ENCODE measurements around the gene DEDD. TPM values are rescaled to one million over a fixed set of nuclear protein-coding genes. Genes with fewer than 3 reads are reported as not detected.

Gene DEDD
- total RNA-seq, 2 experiments from 2014 or later: 38.2 to 40.0 TPM

GRCh38 chr1:161088587-161089110 lies 43.8 kb downstream of the DEDD start:
- ChIA-PET POLR2A (interaction anchor here (1.3 to 3.3 kb wide), 2 partner anchors 20 to 44 kb away, joined by 5 to 20 read pairs; partner anchors contain the start of genes ARHGAP30 and USF1), CTCF (interaction anchor here (1.9 kb wide), 1 partner anchor 9 kb away, joined by 6 read pairs; the partner anchor contains the start of gene KLHDC9)
- Mint-ChIP-seq H3K27ac (no peak overlapping the region), H3K36me3 (ENCODE audit: low read depth) (no peaks in the 10 kb centered on the region), H3K9me3 (no peaks in the 10 kb centered on the region), H3K4me3 (no peak overlapping the region), H3K27me3 (no peaks in the 10 kb centered on the region), H3K4me1 (peaks cover 23% of the 10 kb centered on the region)
- no peak for DNase-seq

- CTCF ChIA-PET: interaction anchor here (1.2 to 3.6 kb wide), 4 partner anchors 11 to 140 kb away, joined by 3 to 21 read pairs (median 5); partner anchors contain the start of gene ARHGAP30
- no peak overlapping the region for H3K27ac Mint-ChIP-seq
- POLR2A ChIA-PET: interaction anchor here (0.8 to 4.4 kb wide), 6 partner anchors 8 to 65 kb away, joined by 3 to 16 read pairs (median 3); partner anchors contain the start of genes F11R and USF1
These were observed 46.0 kb downstream of the DEDD start for GRCh38 chr1:161086457-161086856.

GRCh38 chr1:161085165-161085564 lies 47.3 kb downstream of the DEDD start:
- no peak overlapping the region for H3K4me3 Mint-ChIP-seq
- POLR2A ChIA-PET: interaction anchor here (0.7 to 4.4 kb wide), 5 partner anchors 9 to 500 kb away, joined by 3 to 16 read pairs (median 3); partner anchors contain the start of genes ARHGAP30, B4GALT3 and USF1
- H3K27me3 Mint-ChIP-seq: no peaks in the 10 kb centered on the region
- no peaks in the 10 kb centered on the region for H3K36me3 Mint-ChIP-seq (ENCODE audit: low read depth)
- H3K4me1 Mint-ChIP-seq: peaks cover 4% of the 10 kb centered on the region
- H3K27ac Mint-ChIP-seq: no peak overlapping the region
- DNase-seq: no peak
- CTCF ChIA-PET: interaction anchor here (2.4 to 3.6 kb wide), 2 partner anchors 12 to 15 kb away, joined by 7 to 21 read pairs; partner anchors contain the start of gene ARHGAP30
- H3K9me3 Mint-ChIP-seq: no peaks in the 10 kb centered on the region

More at GRCh38 chr1:161086457-161086856, 46.0 kb downstream of the DEDD start:
- no peaks in the 10 kb centered on the region for H3K36me3 Mint-ChIP-seq (ENCODE audit: low read depth)
- H3K27me3 Mint-ChIP-seq: no peaks in the 10 kb centered on the region
- H3K9me3 Mint-ChIP-seq: no peaks in the 10 kb centered on the region
- H3K4me3 Mint-ChIP-seq: no peak overlapping the region
- peaks cover 6% of the 10 kb centered on the region for H3K4me1 Mint-ChIP-seq
- DNase-seq: no peak

GRCh38 chr1:161084597-161084988 lies 47.9 kb downstream of the DEDD start:
- H3K36me3 Mint-ChIP-seq (ENCODE audit: low read depth): no peaks in the 10 kb centered on the region
- DNase-seq: no peak
- H3K27ac Mint-ChIP-seq: no peak overlapping the region
- POLR2A ChIA-PET: interaction anchor here (1.2 to 4.4 kb wide), 3 partner anchors 14 to 93 kb away, joined by 3 to 16 read pairs (median 7); partner anchors contain the start of genes ARHGAP30, B4GALT3 and USF1
- no peak overlapping the region for H3K4me3 Mint-ChIP-seq
- no peaks in the 10 kb centered on the region for H3K27me3 Mint-ChIP-seq
- CTCF ChIA-PET: interaction anchor here (2.4 to 3.6 kb wide), 2 partner anchors 12 to 14 kb away, joined by 7 to 21 read pairs; partner anchors contain the start of gene ARHGAP30
- H3K4me1 Mint-ChIP-seq: peaks cover 8% of the 10 kb centered on the region
- no peaks in the 10 kb centered on the region for H3K9me3 Mint-ChIP-seq

GRCh38 chr1:161083748-161084596 lies 48.5 kb downstream of the DEDD start:
- Mint-ChIP-seq H3K9me3 (no peaks in the 10 kb centered on the region), H3K27me3 (peaks cover 2% of the 10 kb centered on the region), H3K36me3 (ENCODE audit: low read depth) (no peaks in the 10 kb centered on the region), H3K27ac (no peak overlapping the region), H3K4me1 (peaks cover 10% of the 10 kb centered on the region), H3K4me3 (no peak overlapping the region)
- ChIA-PET CTCF (interaction anchor here (3.6 kb wide), 1 partner anchor 13 kb away, joined by 21 read pairs; no protein-coding TSS in a partner anchor), POLR2A (interaction anchor here (1.2 to 4.4 kb wide), 3 partner anchors 14 to 94 kb away, joined by 3 to 16 read pairs (median 7); partner anchors contain the start of genes ARHGAP30, B4GALT3 and USF1)
- no peak for DNase-seq

- DNase-seq: no peak
- peaks cover 2% of the 10 kb centered on the region for H3K27me3 Mint-ChIP-seq
- H3K36me3 Mint-ChIP-seq (ENCODE audit: low read depth): no peaks in the 10 kb centered on the region
- H3K4me3 Mint-ChIP-seq: no peak overlapping the region
- H3K4me1 Mint-ChIP-seq: peaks cover 11% of the 10 kb centered on the region
- H3K27ac Mint-ChIP-seq: no peak overlapping the region
- no peaks in the 10 kb centered on the region for H3K9me3 Mint-ChIP-seq
- ChIA-PET CTCF (interaction anchor here (1.0 to 3.6 kb wide), 2 partner anchors 12 to 14 kb away, joined by 3 to 21 read pairs; no protein-coding TSS in a partner anchor), POLR2A (interaction anchor here (1.0 to 2.5 kb wide), 2 partner anchors 13 kb away, joined by 4 to 7 read pairs; partner anchors contain the start of gene ARHGAP30)
These were observed 49.3 kb downstream of the DEDD start for GRCh38 chr1:161082996-161083747.

- no peaks in the 10 kb centered on the region for H3K36me3 Mint-ChIP-seq (ENCODE audit: low read depth)
- CTCF ChIA-PET: interaction anchor here (1.0 kb wide), 1 partner anchor 11 kb away, joined by 3 read pairs; no protein-coding TSS in a partner anchor
- peaks cover 11% of the 10 kb centered on the region for H3K4me1 Mint-ChIP-seq
- no peak overlapping the region for H3K4me3 Mint-ChIP-seq
- POLR2A ChIA-PET: interaction anchor here (1.0 kb wide), 1 partner anchor 12 kb away, joined by 4 read pairs; the partner anchor contains the start of gene ARHGAP30
- H3K9me3 Mint-ChIP-seq: no peaks in the 10 kb centered on the region
- peaks cover 2% of the 10 kb centered on the region for H3K27me3 Mint-ChIP-seq
- no peak for DNase-seq
- H3K27ac Mint-ChIP-seq: no peak overlapping the region
These were observed 50.0 kb downstream of the DEDD start for GRCh38 chr1:161082483-161082882.

- Mint-ChIP-seq H3K4me3 (no peak overlapping the region), H3K9me3 (no peaks in the 10 kb centered on the region), H3K27ac (no peak overlapping the region), H3K36me3 (ENCODE audit: low read depth) (no peaks in the 10 kb centered on the region), H3K27me3 (peaks cover 2% of the 10 kb centered on the region), H3K4me1 (peaks cover 11% of the 10 kb centered on the region)
- POLR2A ChIA-PET: interaction anchor here (3.1 kb wide), 1 partner anchor 11 kb away, joined by 17 read pairs; the partner anchor contains the start of gene ARHGAP30
- CTCF ChIA-PET: interaction anchor here (0.5 to 1.3 kb wide), 2 partner anchors 10 to 532 kb away, joined by 4 to 5 read pairs; no protein-coding TSS in a partner anchor
- no peak for DNase-seq
These were observed 50.9 kb downstream of the DEDD start for GRCh38 chr1:161081519-161081918.

- Mint-ChIP-seq H3K27ac (no peak overlapping the region), H3K27me3 (peaks cover 2% of the 10 kb centered on the region), H3K9me3 (no peaks in the 10 kb centered on the region), H3K36me3 (ENCODE audit: low read depth) (no peaks in the 10 kb centered on the region), H3K4me1 (peaks cover 13% of the 10 kb centered on the region), H3K4me3 (no peak overlapping the region)
- DNase-seq: no peak
- ChIA-PET CTCF (interaction anchor here (1.3 to 2.3 kb wide), 3 partner anchors 9 to 16 kb away, joined by 4 to 13 read pairs (median 4); partner anchors contain the start of genes ARHGAP30 and KLHDC9), POLR2A (interaction anchor here (1.1 to 3.1 kb wide), 2 partner anchors 11 to 13 kb away, joined by 4 to 17 read pairs; partner anchors contain the start of gene ARHGAP30)
These were observed 51.7 kb downstream of the DEDD start for GRCh38 chr1:161080441-161081405.

GRCh38 chr1:161079436-161080110 lies 52.9 kb downstream of the DEDD start:
- ChIA-PET CTCF (interaction anchor here (1.0 to 2.3 kb wide), 3 partner anchors 9 to 18 kb away, joined by 3 to 13 read pairs (median 4); partner anchors contain the start of genes ARHGAP30 and KLHDC9), POLR2A (interaction anchor here (1.1 to 3.1 kb wide), 2 partner anchors 9 to 11 kb away, joined by 4 to 17 read pairs; partner anchors contain the start of gene ARHGAP30)
- DNase-seq: no peak
- peaks cover 2% of the 10 kb centered on the region for H3K27me3 Mint-ChIP-seq
- H3K4me3 Mint-ChIP-seq: no peak overlapping the region
- H3K36me3 Mint-ChIP-seq (ENCODE audit: low read depth): no peaks in the 10 kb centered on the region
- H3K9me3 Mint-ChIP-seq: no peaks in the 10 kb centered on the region
- no peak overlapping the region for H3K27ac Mint-ChIP-seq
- peaks cover 13% of the 10 kb centered on the region for H3K4me1 Mint-ChIP-seq
